AML-193 (cell line): ENCODE data around the gene BICRAL.

Source experiments
- DNase-seq, 2 experiments: peaks; one replicate each; lab custom pipeline; 2025; lab: John Stamatoyannopoulos, UW

Gene BICRAL

DNA sequence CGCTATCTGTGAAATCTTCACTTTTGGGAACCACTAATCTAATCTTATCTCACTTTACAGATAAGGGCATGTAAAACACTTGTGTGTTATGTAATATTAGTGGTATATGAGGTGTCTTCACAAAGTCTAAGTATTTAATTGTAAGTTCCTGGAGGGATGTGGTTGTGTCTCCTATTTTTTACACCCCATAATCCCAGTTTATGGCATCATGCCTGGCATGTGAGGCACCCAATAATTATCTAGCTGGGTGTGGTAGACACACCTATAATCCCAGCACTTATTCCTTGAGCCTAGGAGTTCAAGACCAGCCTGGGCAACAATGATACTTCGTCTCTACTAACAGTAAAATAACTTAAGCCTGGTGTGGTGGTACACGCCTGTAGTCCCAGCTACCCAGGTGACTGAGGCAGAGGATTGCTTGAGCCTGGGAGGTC, 19.4 kb upstream of the BICRAL start:
- DNase-seq = no peak

DNA sequence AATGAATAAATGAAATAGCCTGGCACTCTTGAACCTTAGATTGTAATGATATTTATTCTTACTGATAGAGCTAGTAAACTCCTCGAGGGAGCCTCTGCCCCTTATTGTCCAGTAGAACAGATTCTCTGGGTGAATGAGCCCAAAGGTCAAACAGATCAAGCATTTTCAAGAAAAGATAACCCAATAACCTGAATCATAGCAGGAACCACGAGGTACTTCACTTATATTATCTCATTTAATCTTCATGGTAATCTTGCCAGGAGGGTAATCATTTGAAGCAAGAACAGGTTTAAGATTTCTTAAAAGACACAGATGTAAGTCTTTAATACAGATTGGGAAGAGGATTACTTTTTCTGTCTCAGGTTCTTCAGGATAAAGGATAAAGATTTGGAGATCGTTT, 18.9 kb upstream of the BICRAL start:
- no peak for DNase-seq

DNA sequence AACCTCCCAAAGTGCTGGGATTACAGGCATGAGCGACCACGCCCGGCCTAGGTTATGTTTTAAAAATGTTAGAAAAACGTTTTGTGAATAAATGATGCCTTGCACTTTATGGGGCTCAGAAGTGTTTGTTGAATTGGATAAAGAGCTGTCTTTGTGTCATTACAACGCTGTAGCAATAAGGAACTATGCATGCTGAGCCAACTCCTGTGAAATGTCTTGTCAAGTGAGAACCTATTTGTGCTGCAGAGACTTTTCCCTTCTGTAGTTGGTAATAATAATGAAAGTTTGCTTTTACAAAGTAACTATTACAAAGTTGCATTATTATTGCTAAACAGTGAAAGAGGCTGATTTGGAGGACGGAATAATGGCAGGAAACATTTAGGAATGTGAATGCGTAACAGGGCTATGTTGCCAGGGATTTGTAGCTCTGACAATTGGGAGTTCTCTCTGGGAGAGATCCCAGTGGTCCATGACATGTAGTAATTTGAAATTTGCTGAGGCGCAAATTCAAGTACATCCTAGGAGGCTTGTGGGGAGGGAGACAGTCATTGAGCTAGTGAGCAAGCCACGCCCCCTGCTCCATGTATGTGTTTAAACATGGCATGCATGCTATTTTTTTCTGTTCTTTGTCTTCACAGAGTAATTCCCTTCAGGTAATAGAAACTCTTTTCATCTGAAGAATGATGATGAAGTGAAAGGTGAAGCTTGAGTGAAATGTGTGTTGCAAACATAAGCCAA, 16.8 kb upstream of the BICRAL start:
- no peak for DNase-seq

DNA sequence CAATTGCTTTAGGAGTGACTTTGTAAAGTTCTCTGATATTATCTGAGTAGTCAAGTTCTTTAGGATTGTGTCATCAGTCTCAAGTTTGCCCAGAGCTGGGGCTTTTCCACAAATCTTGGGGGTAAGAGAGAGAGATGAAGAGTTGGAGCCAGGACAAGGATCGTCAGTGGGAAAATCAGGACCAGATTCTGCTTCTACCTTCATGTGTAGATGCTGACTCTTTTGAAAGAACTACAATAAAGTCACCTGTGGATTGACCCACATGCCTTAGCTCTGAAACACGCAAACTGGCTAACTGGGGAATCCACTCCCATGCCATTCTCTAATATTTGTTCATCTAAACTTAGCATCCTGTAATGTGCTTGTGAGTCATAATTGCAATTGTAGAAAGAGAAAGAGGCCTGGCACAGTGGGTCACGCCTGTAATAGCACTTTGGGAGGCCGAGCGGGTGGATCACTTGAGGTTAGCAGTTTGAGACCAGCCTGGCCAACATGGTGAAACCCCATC, 15.6 kb upstream of the BICRAL start:
- DNase-seq = no peak

DNA sequence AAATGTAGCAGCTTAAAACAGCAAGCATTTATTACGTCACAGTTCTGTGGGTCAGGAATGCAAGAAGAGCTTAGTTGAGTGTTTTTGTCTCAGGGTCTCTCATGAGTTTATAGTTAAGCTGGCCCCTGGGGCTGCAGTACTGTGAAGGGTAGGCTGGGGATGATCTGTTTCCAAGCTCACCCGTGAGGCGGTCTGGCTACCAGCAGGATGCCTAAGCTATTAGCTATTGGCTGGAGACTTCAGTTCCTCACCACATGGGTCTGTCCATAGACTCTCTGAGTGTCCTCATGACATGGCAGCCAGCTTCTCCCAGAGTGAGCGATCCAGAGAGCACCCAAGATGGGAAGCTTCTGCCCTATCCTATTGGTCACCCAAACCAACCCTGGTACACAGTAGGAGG, 12.8 kb upstream of the BICRAL start:
- no peak for DNase-seq

DNA sequence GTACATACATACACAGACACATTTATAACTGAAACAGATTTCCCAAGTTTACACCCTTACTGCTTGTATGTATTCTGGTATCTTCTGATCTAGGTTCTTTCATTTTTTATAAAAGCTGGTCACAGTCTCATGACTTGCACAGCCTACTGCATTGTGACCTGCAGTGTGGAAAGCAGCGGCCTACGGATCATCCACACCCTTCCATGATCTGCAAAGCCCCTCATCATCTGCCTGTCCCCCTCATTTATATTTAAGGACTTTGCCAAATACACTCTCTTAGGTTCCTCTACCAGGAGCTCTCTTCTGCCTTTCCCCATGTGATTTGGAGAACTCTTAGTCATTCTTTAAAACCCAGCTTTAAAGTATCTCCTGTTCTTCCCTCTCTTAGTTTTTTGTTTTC, 12.0 kb upstream of the BICRAL start:
- no peak for DNase-seq

DNA sequence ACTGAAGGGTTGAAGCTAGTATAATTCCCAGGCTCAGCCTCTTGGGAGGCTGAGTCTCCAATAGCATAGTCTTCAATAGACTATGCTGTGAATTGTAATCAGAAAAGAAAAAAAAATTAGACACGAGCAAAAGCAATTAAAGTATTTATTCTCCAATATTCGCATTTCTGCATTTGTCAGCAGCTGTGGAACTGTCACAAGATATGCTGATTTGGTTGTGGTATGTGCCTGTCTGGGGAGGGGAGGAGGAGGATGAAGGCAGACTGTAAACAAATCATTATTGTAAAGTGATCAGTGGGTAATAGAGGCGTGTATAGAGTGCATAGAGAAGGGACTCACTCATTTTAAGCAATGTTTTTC, 10.1 kb upstream of the BICRAL start:
- DNase-seq = no peak

DNA sequence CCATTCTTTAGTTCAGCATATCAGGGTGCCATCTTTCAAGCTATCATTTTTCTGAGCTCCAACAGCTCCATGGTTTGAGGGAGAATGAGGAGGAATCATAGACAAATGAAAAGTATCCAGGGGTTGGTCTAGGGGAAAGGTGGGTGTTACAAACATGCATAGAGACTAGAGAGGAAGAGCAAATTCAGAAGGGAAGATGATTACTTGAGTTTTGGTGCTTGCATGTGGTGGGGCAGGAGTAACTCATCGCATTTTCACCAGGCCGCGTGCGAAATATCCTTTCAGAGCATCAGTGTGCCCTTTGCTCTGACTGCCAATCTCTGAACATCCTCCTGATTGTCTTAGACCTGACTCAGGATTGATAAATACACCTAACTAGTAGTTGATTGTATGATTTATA, 7.7 kb upstream of the BICRAL start:
- DNase-seq = no peak

DNA sequence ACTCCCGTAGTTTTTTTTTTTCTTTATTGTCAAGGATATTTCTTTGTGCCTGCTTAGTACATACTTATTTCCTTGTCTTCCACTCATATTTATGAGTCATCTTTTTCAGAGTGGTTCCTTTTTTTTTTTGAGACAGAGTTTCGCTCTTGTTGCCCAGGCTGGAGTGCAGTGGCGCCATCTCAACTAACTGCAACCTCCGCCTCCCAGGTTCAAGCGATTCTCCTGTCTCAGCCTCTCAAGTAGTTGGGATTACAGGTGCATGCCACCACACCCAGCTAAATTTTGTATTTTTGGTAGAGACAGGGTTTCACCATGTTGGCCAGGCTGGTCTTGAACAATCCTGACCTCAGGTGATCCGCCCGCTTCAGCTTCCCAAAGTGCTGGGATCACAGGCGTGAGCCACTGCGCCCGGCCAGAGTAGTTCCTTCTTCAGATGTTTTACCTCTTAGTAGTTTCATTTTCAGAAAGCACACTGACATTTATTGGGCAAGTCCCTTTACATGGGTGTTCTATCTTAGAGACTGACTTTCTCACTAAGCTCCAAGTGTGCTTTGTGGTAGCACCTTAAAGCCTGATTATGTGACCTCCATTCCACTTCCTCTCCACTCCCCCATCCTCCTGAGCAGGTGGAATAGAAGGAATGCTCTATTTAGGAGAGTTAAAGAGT, 6.9 kb upstream of the BICRAL start:
- peak; percentile 87 to 91 for DNase-seq

DNA sequence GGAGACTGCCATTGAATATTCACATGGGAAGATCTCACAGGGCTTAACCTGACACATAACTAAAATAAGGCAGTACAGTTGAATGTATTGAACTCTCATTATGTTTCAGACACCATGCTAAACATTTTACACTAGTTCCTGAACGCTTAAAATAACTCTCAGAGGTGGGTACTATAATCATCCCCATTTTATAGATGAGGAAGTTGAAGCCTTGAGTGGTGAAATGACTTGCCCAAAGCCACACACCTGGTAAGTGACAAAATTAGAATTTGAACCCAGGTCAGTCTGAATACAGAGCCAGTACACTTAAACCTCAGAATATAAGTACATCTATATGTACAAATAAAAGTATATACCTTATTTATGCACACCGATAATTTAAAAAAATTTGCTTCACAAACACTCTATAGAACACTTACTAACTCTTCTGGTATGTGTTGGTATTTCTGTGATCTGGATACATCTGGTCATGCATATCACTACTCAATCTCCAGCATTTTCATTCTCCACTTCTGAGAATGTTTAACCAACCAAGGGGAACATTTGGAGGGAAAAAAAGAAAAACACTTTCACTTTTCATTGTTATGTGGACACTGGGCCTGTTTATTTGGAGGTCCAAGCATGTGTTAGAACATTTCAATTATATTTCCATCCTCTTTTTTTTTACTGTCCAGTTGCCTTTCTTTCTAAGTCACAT, 4.6 kb upstream of the BICRAL start:
- no peak for DNase-seq

DNA sequence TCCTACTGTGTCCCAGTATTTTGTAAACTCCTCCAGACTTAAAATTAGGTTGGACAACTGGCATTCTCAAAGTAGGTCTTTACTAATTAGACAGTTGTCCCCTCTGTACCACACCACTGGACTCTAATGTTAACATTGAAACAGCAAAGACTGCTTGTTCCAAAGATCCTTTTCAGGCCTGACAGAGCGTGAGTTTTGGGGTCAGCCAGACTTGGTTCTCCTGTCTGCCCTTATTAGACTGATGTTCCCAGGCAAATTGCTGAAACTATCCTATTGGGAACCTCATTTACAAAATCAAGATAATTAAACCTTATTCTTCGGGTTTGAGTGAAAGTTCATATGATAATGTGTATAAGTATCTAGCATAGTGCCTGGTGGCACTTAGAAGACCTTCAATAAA, 3.7 kb upstream of the BICRAL start:
- DNase-seq = no peak

DNA sequence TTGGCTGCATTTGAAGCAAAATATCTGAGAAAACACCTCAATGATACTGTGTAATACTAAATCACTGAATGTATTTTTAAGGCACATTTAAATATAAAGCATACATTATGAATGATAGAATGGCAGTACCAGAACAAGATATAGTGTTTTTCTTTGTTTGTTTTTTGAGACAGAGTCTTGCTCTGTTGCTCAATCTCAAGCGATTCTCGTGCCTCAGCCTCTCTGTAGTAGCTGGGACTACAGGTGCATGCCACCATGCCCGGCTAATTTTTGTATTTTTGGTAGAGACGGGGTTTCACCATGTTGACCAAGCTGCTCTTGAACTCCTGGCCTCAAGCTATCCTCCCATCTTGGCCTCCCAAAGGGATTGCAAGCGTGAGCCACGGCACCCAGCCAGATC, 2.3 kb upstream of the BICRAL start:
- DNase-seq = no peak

DNA sequence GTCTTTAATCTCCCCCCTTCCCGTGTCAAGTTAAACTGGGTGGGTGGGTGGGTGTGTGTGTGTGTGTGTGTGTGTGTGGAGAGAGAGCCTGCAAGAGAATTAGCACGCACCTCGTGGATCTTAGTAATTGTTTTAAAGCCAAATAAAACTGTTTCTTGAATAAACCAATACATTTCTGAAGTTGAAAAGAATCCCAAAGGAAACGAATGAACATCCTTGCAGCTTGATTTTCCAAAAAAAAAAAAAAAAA, 381 bp upstream of the BICRAL start:
- DNase-seq = no peak

DNA sequence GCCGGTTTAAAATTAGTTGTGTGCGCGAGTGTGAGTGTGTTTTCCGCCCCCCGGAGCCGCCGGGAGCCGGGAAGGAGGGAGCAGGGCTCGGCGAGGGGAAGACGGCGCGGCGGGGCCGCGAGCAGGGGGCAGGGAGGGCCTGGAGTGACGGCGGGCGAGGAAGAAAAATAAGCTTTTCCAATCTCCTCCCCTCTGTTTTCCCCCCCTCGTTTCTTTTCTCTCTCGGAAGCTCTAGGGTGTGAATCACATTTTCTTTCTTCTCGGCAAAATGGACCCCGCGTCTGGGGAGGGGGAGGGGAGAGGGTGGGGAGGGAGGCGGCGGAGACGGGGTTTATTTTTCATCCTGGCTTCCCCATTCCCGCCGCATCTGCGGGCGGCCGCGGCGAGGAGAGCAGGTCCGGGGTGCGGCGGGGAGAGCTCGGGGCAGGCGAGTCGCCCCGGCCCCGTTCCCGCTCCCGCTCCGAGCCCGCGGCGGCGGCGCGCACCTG, 881 bp downstream of the BICRAL start:
- DNase-seq = peak; percentile 62 to 83

DNA sequence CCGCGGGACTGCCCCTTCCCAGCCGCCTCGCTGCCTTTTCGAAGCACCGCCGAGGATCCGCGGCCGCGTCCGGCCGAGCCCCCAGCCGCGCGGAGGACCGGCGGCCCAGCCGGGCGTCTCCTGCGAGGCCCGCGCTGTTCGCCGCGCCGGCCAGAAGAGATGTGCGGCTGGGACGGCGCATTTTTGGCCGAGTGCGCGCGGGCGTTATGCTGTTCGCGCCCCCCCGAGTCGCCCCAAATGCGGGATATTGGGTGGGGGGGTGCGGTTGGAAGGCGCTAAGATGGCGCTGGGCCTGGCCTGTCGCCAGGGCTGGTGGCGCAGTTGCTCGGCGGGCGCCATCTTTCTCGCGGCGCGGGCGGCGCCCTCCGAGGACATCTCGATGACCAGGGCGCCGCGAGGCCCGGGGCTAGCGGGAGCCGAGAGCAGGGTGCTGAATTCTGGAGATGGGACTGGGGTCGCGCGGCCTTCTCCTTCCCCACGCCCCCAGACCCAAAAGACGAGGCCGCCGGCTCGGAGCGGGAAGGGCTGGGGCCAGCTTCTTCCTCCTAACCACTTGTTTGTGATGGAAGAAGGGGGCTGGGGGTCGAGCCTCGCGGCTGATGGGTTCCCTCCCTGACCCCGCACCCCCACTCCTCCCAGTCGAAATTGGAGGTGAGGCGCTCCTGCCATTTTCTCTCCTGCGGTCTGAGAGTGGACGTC, 1.5 kb downstream of the BICRAL start:
- peak; percentile 50 to 56 for DNase-seq

DNA sequence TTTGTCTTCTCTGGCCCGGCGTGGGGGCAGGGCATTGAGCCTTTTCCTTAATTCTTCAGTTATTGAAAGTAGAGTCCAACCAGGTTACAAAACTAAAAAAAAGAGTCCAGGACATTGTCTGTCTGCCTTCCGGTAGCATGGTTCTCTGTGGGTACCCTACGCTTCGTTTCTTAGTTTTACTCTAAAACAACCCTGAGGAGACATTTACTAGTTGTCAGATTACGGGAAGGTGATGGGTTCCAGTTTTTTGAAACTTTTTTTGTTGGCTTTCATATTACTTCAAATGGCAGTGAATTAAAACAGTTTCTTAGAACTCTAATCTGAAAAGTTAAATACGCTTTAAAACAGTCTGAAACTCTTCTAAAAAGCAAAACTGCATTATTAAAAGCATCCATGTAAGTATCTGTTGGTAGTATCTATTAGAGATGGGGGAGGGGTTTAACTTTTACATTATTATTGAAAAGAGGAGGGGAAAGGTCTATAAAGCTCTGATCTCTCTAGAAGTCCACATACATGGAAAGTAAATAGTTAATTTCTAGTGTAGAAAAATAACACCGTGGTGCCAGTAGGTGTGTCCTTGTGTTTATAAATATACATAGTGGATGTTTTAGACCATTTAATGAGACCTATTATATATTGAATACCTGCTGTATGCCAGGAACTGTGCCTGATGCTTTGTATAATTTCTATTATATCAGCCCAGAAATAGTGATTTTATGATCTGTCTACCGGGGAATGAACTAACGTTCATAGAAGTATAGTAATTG, 2.2 kb downstream of the BICRAL start:
- peak in 1 of 2 experiments; percentile 19 for DNase-seq

DNA sequence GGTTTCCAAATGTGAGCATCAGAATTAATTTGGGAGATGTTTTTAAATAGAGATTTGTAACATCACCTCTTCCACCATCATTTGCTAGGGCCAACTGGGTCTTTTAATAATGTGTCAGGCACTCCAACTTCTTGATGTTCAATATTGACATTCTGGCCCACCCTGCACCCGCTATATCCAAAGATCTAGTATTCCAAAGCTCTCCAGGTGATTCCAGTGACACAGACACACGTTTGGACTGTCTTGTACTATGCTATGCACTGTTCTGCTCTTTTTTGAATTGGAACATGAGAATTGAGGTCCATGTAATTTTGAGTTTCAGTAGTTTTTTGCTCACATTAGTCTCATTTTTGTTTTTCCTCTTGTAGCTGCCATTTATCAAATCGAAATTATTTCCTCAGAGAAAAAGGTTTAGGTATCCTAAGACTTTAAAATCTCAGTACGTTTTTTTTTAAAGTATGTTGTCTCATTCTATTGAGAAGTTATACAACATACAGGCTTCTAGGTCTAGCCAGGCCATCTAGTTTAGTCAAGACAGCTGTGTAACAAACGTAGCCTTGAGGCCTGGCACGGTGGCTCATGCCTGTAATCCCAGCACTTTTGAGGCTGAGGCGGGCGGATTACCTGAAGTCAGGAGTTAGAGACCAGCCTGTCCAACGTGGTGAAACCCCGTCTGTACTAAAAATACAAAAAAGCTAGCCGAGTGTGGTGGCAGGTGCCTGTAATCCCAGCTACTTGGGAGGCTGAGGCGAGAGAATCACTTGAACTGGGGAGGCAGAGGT, 3.1 kb downstream of the BICRAL start:
- no peak for DNase-seq

DNA sequence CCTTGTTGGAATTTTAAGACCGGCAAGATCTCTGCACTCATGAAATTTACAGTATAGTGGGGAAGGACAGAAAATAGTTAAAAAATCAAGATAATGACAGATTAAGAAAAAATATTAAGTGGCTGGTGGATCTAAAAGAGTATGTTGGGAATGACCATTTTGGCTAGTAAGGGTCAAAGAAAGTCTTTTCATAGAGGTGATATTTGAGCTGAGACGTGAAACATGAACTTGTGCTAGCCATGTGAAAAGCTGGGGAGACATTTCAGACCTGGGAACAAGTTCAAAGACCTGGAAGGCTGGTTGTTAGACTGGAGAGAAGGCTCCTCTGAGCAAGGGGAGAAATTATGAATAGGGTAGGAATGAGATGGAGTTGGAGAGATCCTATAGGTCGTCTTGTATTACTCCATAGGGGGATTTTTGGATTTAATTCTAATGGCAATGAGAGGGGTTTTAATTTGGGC, 4.7 kb downstream of the BICRAL start:
- no peak for DNase-seq

DNA sequence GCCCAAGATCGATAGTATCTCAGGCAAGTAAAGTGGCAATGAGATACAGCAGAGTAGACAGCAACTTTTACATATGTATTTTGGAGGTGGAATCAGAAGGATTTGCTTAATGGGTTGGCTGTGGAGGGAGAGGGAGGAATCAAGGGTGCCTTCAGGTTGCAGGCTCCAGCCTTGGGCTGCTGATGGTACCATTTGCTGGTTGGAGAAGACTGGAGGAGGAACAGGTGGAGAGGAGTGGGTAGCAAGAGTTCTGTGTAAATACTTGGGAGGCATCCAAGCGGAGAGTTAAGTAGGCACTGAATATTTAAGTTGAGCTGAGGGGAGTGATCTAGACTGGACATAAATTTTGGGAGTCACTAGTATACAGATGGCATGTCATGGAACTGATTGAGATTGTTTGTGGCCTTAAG, 5.2 kb downstream of the BICRAL start:
- DNase-seq = no peak

DNA sequence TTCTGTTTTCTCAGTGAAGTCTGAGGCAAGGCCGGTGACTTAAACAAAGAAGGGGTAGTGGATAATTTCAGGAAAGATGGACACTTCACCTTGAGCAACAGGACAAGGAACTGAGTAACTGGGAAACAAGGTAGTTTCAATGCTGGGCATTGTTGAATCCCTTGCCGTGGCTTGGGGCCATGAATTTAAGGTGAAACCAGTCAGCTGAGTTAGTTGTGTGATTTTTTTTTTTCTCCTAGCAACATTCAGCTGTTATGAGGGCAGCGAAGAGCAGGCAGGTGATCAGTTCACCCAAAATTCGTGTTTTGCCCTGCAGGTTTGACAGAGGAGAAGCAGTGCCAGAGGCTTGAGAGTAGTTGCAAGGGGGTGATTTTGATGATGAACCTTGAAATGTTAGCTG, 6.8 kb downstream of the BICRAL start:
- no peak for DNase-seq
